HG03565 (cell line): ENCODE data around the gene KIAA1217.

Experiments
- ATAC-seq: cut with Tn5 transposase; IDR thresholded peaks from one replicate; pipeline ENCODE4 v1.9.1; 2021; ENCODE audit warnings: mild to moderate bottlenecking, moderate library complexity; ENCODE audit not compliant: unreplicated experiment

The KIAA1217 gene

DNA sequence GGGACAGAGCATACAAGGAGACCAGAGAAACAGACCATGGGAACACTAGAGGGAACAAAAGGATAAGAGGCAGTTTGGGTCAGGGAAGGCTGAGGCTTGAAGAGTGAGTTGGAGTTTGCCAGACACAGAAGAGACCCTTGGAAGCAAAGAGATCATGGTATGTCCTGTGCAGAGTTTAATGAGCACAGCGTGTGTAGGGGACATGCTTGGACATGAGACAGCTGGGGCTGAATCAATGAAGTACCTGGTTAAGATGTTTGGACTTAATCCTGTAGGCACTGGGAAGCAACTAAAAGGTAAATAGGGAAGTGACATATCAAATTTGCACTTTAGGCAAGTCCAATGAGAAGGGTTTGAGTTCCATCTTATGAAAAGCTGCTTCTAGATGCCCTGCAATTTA, 79.6 kb downstream of the KIAA1217 start:
- ATAC-seq, result no peak

GRCh38 chr10:24289235-24289634, 80.3 kb downstream of the KIAA1217 start:
- ATAC-seq, result no peak

GRCh38 chr10:24292304-24293293, 83.7 kb downstream of the KIAA1217 start:
- ATAC-seq, result no peak

DNA sequence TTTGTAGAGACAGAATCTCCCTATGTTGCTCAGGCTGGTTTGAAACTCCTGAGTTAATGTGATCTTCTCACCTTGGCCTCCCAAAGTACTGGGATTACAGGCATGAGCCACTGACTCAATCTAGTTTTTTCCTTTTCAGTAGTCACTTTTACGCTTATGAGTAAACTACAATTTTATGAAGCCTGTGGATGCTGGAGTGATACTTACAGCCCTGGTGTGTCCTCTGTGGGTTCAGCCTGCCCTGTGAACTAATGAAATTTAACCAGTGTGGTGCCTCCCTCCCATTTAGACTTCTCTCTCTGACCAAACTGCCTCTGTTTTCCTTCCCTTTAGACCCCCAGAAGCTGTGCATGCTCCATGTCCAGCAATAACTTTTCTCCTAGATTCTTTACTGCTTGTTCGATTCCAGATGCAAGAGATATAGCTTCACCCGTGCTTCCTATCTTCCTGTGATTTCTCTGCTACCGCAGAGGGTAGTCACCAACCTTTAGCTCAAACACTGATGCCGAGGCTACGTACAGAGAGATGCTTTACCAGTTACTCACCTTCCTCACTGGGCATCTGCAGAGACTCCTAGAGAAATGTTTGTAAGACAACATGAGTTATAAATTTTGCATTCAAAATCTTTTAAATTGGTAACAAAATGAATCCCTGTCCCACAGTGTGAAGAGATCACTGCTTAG, 90.8 kb downstream of the KIAA1217 start:
- ATAC-seq, result no peak

GRCh38 chr10:24303522-24304310, 94.8 kb downstream of the KIAA1217 start:
- no peak for ATAC-seq

DNA sequence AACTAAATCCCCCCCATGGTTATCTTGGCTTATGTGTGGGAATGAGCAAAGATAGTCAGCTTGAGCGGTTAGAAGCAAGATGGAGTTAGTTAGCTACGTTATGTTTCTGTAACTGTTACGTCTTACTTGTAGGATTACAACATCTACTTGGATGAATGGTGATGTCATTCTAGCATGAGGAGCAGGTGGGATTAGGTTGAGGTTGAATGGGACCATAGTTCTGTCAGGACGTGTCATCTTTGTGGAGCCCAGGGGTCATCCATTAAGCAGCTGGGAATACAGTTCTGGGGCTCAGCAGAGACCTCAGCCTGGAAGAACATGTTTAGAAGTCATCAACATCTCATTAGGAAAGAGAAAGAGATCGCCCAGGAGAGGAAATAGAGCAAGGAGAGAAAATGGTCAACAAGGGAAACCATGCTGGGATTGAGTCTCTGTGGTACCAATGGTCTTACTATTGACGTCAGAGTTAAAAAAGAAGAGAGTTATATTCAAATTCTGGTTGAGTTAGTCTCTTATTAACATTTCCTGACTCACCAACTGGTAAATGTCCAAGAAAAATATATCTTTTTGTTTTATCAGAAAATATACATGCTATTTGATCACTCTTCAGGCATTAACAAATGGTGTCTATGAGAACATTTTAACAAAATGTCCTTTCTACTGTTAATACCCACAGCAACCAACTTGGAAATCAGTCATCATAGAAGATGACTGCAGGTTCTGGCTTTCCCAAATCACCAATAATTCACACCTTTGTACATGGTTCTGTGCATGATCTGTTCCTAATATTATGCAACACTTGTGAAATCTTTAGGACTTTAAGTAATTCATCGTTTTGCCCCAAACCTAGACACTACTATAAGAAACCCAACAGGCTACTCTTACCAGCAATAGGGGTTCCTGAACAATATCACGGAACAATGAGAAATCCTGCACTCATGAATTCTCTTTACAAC, 96.9 kb downstream of the KIAA1217 start:
- ATAC-seq, result no peak

- no peak for ATAC-seq
Observed at GRCh38 chr10:24306507-24306875, 97.6 kb downstream of the KIAA1217 start.

DNA sequence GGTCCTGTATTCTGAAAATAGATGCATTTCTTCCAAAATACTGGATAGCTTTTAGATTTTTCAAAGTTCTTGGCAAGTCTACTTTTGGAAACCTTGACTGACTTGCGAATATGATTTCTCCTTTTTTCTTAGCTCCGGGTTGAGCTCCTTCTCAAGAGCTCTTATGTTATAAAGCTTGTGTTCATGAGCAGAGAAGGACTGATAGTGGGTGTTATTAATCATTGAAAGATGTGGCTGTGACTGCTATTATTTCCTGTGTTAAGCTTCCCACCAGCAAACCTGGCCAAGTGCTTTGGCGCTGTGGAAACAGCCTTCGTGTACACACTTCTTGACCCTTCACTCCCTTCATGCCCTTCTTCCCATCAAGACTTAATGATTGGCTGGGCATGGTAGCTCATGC, 98.2 kb downstream of the KIAA1217 start:
- ATAC-seq, result no peak

- no peak for ATAC-seq
Observed at GRCh38 chr10:24307696-24308485, 99.0 kb downstream of the KIAA1217 start.

DNA sequence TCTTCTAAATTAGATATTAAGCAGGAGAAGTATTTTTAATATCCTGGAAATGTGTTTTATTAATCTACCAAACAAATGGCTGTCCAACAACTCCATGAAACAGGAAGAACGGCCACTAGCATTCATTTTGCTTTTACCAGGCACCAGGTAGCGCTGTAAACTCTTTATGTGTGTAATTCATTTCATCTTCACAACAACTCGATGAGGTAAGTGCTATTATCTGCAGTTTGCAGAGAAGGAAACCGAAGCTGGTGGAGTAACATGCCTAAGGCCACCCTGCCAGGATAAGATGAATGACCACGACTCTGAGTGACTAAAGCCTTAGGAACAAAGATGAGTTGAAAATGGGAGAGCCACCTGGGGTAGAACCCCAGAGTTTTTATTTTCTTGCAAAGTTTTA, 101.2 kb downstream of the KIAA1217 start:
- no peak for ATAC-seq

GRCh38 chr10:24311888-24312287, 103.0 kb downstream of the KIAA1217 start:
- no peak for ATAC-seq

DNA sequence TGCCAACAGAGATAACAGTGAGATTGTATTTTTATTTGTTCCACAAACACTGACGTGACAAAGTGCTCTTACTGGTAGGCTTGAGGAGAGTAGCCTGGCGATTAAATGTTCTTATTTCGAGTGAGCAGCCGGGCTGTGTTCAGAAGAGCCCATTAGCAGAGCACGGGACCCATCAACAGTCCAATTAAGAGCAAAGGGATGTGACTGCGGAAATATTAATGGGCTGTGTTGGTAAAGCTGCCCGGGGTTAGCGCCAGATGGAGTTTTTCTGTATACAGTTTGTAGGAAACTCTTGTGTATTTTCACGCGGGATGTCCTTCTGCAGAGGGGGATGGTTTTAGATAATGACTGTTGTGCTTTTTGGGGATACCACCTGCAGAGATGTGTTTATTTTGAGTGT, 104.3 kb downstream of the KIAA1217 start:
- no peak for ATAC-seq

DNA sequence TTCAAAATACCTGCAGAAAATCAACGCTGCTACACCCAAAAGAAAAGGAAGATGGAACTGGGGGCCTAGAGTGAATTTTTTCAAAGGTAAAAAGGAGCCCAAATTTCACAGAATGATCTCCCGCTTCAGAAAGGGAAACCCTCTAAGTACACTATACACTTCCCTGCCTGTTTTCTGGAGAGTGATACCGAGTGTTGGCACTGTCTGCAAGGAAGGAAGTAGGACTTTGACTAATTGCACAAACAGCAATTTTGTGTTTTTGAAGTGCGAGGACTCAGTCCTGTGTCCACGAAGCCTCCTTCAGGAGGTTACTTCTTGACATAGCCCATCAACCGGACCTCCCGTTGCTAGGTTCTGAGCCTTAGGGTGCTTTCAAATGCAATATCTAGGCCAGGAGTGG, 106.3 kb downstream of the KIAA1217 start:
- no peak for ATAC-seq

DNA sequence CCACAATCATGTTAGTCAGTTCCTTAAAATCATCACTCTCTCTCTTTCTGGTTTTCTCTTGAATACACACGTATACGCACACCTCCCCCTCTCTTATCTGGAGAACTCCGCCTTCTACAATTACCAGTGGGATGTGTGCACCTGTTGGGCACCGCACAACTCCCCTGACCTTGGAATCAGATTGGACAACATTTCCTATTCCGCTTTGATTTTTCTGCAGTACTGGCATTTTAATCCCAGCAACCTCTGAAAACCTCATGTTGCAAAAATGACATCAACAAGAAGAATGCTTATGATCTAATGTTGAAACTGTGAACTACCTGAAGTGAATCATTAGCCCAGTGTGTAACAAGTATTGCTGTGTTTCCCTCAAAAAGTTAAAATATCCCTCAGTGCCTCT, 109.6 kb downstream of the KIAA1217 start:
- ATAC-seq, result no peak

- ATAC-seq, result no peak
Observed at GRCh38 chr10:24320373-24320772, 111.4 kb downstream of the KIAA1217 start.

GRCh38 chr10:24324651-24325050, 115.7 kb downstream of the KIAA1217 start:
- no peak for ATAC-seq

GRCh38 chr10:24331457-24331856, 122.5 kb downstream of the KIAA1217 start:
- ATAC-seq, result no peak

GRCh38 chr10:24333736-24334135, 124.8 kb downstream of the KIAA1217 start:
- ATAC-seq, result no peak

DNA sequence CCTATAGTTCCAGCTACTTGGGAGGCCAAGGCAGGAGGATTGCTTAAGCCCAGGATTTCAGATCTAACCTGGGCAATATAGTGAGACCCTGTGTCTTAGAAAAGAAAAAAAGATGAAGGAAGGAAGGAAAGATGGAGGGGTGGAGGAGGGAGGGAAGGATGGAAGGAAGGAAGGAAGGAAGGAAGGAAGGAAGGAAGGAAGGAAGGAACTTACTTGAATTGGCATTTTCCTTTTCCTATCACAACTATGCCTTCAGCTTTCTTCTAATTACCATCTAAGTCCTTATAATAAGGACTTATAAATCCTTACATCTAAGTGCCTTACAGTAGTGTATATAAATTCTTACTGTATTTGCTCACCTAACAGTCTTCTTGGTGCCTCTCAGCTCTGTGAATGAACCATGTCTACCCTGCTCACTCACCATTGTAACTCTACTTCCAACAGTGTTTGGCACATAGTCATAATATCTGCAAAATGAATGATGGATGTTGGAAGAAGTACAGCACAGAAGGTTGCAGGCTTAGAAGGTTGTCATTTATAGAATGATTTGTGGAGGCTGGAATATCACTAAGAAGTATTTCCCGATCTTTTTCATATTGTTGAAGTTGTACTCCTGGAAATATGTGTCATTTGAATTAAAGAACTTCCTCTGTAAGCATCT, 125.5 kb downstream of the KIAA1217 start:
- ATAC-seq, result no peak
